ENCODE data around the gene PARD3. TPM values are rescaled to one million over a fixed set of nuclear protein-coding genes. Genes with fewer than 3 reads are reported as not detected.

The PARD3 gene
- total and polyA plus RNA-seq, 2 experiments from 2014 or later = 6.3 to 21.2 TPM

GRCh38 chr10:34730726-34731125 lies 84.4 kb downstream of the PARD3 start:
- no peaks in the 10 kb centered on the region for H3K27me3 ChIP-seq (replicated peaks; ENCODE audit: insufficient read depth)
- H3K27ac ChIP-seq = no peak overlapping the region
- no peaks in the 10 kb centered on the region for H3K9me2 ChIP-seq (ENCODE audit: insufficient read depth)
- no peaks in the 10 kb centered on the region for H3K9me3 ChIP-seq (ENCODE audit: low read depth)
- H4K20me1 ChIP-seq (ENCODE audit: insufficient read depth) = no peaks in the 10 kb centered on the region
- H3K4me3 ChIP-seq = no peak overlapping the region
- H3K4me2 ChIP-seq (ENCODE audit: unreplicated experiment) = no peak overlapping the region
- in situ Hi-C loops (cut with MboI) = no loop called here
- H3F3A ChIP-seq (ENCODE audit: insufficient read depth) = peaks cover 29% of the 10 kb centered on the region
- peaks cover 30% of the 10 kb centered on the region for H3K4me1 ChIP-seq (ENCODE audit: insufficient read depth)
- H3K79me2 ChIP-seq (ENCODE audit: insufficient read depth) = peaks cover 55% of the 10 kb centered on the region
- 99% methylated on average over 7 of the region's 7 CpGs for WGBS, 2 experiments (ENCODE audit: low coverage in 1 of 2, low lambda C conversion rate in 2 of 2, missing lambda C conversion rate in 2 of 2)
- no peak overlapping the region for H2AFZ ChIP-seq
- no peaks in the 10 kb centered on the region for H3K36me3 ChIP-seq (ENCODE audit: low read depth)
- H3K9ac ChIP-seq = no peak overlapping the region
- no peak for TF ChIP-seq EZH2phosphoT487 (IDR thresholded peaks at IDR 0.05; ENCODE audit: insufficient read depth, low read depth)
- no peak for DNase-seq

- TF ChIP-seq EZH2phosphoT487 (IDR thresholded peaks at IDR 0.05; ENCODE audit: insufficient read depth, low read depth) = no peak
- TF ChIP-seq EZH2 (IDR thresholded peaks at IDR 0.05; ENCODE audit: insufficient read depth, poor library complexity, severe bottlenecking) = no peak
- in situ Hi-C loops (cut with MboI) = no loop called here
- H3K9me3 ChIP-seq (ENCODE audit: low read depth) = no peaks in the 10 kb centered on the region
- no peak overlapping the region for H3K27ac ChIP-seq
- peaks cover 32% of the 10 kb centered on the region for H3K4me1 ChIP-seq (ENCODE audit: insufficient read depth)
- H2AFZ ChIP-seq = no peak overlapping the region
- H3K4me2 ChIP-seq (ENCODE audit: unreplicated experiment) = no peak overlapping the region
- peaks cover 50% of the 10 kb centered on the region for H3K79me2 ChIP-seq (ENCODE audit: insufficient read depth)
- peaks cover 31% of the 10 kb centered on the region for H3F3A ChIP-seq (ENCODE audit: insufficient read depth)
- no peaks in the 10 kb centered on the region for H3K9me2 ChIP-seq (ENCODE audit: insufficient read depth)
- H3K27me3 ChIP-seq (replicated peaks; ENCODE audit: insufficient read depth) = no peaks in the 10 kb centered on the region
- WGBS, 2 experiments (ENCODE audit: low coverage in 1 of 2, low lambda C conversion rate in 2 of 2, missing lambda C conversion rate in 2 of 2) = 89 to 91% methylated on average over 5 of the region's 5 CpGs
- no peak overlapping the region for H3K4me3 ChIP-seq
- no peak overlapping the region for H3K9ac ChIP-seq
- H3K36me3 ChIP-seq (ENCODE audit: low read depth) = no peaks in the 10 kb centered on the region
- H4K20me1 ChIP-seq (ENCODE audit: insufficient read depth) = no peaks in the 10 kb centered on the region
- DNase-seq = no peak
These were observed 85.5 kb downstream of the PARD3 start for GRCh38 chr10:34729619-34730018.

GRCh38 chr10:34728361-34728760 lies 86.7 kb downstream of the PARD3 start:
- in situ Hi-C loops (cut with MboI) = no loop called here

GRCh38 chr10:34727595-34728033 lies 87.5 kb downstream of the PARD3 start:
- Histone ChIP-seq H3K4me1 (ENCODE audit: insufficient read depth) (peaks cover 27% of the 10 kb centered on the region), H3K9me3 (ENCODE audit: low read depth) (no peaks in the 10 kb centered on the region), H3F3A (ENCODE audit: insufficient read depth) (peaks cover 21% of the 10 kb centered on the region), H3K4me2 (ENCODE audit: unreplicated experiment) (no peak overlapping the region), H3K9ac (no peak overlapping the region), H3K36me3 (ENCODE audit: low read depth) (no peaks in the 10 kb centered on the region), H2AFZ (no peak overlapping the region), H3K4me3 (no peak overlapping the region), H3K9me2 (ENCODE audit: insufficient read depth) (no peaks in the 10 kb centered on the region), H4K20me1 (ENCODE audit: insufficient read depth) (no peaks in the 10 kb centered on the region), H3K27me3 (replicated peaks; ENCODE audit: insufficient read depth) (no peaks in the 10 kb centered on the region), H3K27ac (no peak overlapping the region), H3K79me2 (ENCODE audit: insufficient read depth) (peaks cover 42% of the 10 kb centered on the region)
- TF ChIP-seq EZH2 (IDR thresholded peaks at IDR 0.05; ENCODE audit: insufficient read depth, poor library complexity, severe bottlenecking) (no peak), EZH2phosphoT487 (IDR thresholded peaks at IDR 0.05; ENCODE audit: insufficient read depth, low read depth) (no peak)
- 94 to 95% methylated on average over 9 of the region's 9 CpGs for WGBS, 2 experiments (ENCODE audit: low coverage in 1 of 2, low lambda C conversion rate in 2 of 2, missing lambda C conversion rate in 2 of 2)
- DNase-seq = no peak
- in situ Hi-C loops (cut with MboI) = no loop called here

More at GRCh38 chr10:34728361-34728760, 86.7 kb downstream of the PARD3 start:
- Histone ChIP-seq H3F3A (ENCODE audit: insufficient read depth) (peaks cover 28% of the 10 kb centered on the region), H3K27ac (no peak overlapping the region), H3K9me3 (ENCODE audit: low read depth) (no peaks in the 10 kb centered on the region), H3K79me2 (ENCODE audit: insufficient read depth) (peaks cover 42% of the 10 kb centered on the region), H3K27me3 (replicated peaks; ENCODE audit: insufficient read depth) (no peaks in the 10 kb centered on the region), H3K9me2 (ENCODE audit: insufficient read depth) (no peaks in the 10 kb centered on the region), H4K20me1 (ENCODE audit: insufficient read depth) (no peaks in the 10 kb centered on the region), H3K36me3 (ENCODE audit: low read depth) (no peaks in the 10 kb centered on the region), H3K4me3 (no peak overlapping the region), H3K4me1 (ENCODE audit: insufficient read depth) (peaks cover 34% of the 10 kb centered on the region), H3K9ac (no peak overlapping the region), H3K4me2 (ENCODE audit: unreplicated experiment) (no peak overlapping the region), H2AFZ (no peak overlapping the region)
- TF ChIP-seq EZH2phosphoT487 (IDR thresholded peaks at IDR 0.05; ENCODE audit: insufficient read depth, low read depth) = no peak
- TF ChIP-seq EZH2 (IDR thresholded peaks at IDR 0.05; ENCODE audit: insufficient read depth, poor library complexity, severe bottlenecking) = no peak
- DNase-seq = no peak
- WGBS, 2 experiments (ENCODE audit: low coverage in 1 of 2, low lambda C conversion rate in 2 of 2, missing lambda C conversion rate in 2 of 2) = 100% methylated on average over 1 of the region's 1 CpG

GRCh38 chr10:34726862-34727261 lies 88.2 kb downstream of the PARD3 start:
- Histone ChIP-seq H2AFZ (no peak overlapping the region), H3K4me1 (ENCODE audit: insufficient read depth) (peaks cover 20% of the 10 kb centered on the region), H3K9me3 (ENCODE audit: low read depth) (no peaks in the 10 kb centered on the region), H3K9me2 (ENCODE audit: insufficient read depth) (no peaks in the 10 kb centered on the region), H3K27ac (no peak overlapping the region), H3K27me3 (replicated peaks; ENCODE audit: insufficient read depth) (no peaks in the 10 kb centered on the region), H3K36me3 (ENCODE audit: low read depth) (no peaks in the 10 kb centered on the region), H3K9ac (no peak overlapping the region), H3K4me3 (no peak overlapping the region), H3F3A (ENCODE audit: insufficient read depth) (peaks cover 13% of the 10 kb centered on the region), H4K20me1 (ENCODE audit: insufficient read depth) (no peaks in the 10 kb centered on the region), H3K79me2 (ENCODE audit: insufficient read depth) (peaks cover 43% of the 10 kb centered on the region), H3K4me2 (ENCODE audit: unreplicated experiment) (no peak overlapping the region)
- no peak for DNase-seq
- TF ChIP-seq EZH2phosphoT487 (IDR thresholded peaks at IDR 0.05; ENCODE audit: insufficient read depth, low read depth) = no peak
- TF ChIP-seq EZH2 (IDR thresholded peaks at IDR 0.05; ENCODE audit: insufficient read depth, poor library complexity, severe bottlenecking) = no peak
- in situ Hi-C loops (cut with MboI) = no loop called here
